ENCODE results near the gene KLF13.
A peak's percentile ranks its signal among the peaks of the same experiment; 100 is the strongest.

Gene KLF13

GRCh38 chr15:31384568-31384967 is 57.9 kb downstream of the KLF13 start:
- no peak for DNase-seq

- DNase-seq = no peak
These were observed 59.1 kb downstream of the KLF13 start for GRCh38 chr15:31385736-31386135.

DNA sequence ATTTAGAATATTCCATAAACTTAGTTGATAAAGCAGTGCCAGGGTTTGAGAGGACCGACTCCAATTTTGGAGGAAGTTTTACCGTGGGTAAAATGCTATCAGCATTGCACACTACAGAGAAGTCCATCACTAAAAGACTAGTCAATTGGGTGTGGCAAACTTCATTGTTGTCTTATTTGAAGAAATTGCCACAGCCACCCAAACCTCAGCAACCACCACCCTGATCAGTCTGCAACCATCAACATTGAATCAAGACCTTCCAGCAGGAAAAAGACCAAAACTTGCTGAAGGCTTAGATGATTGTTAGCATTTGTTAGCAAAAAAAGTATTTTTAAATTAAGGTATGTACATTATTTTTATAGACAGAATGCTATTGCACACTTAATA is 60.5 kb downstream of the KLF13 start:
- no peak for DNase-seq

GRCh38 chr15:31387479-31388118 is 61.0 kb downstream of the KLF13 start:
- peak; percentile 55 for DNase-seq

DNA sequence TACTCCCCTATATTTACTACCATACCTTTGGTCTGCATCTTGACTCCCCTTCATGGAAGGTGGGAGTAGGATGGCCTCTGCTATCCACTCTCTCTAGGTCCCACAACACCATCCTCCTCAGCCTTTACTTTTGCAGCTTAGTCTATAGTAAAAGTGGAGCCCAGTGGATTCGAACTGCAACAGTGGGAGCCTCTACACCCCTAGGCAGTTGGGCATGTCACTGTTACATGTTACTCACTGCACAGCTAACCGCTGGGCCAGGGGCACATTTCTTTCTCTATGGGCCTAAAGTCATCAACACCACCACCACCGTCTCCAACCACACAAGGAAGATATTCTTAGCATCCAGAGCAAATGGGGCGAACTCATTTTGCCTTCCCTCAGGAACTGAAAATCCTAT is 62.9 kb downstream of the KLF13 start:
- DNase-seq = no peak

- DNase-seq = no peak
These were observed 63.4 kb downstream of the KLF13 start for GRCh38 chr15:31390029-31390428.

GRCh38 chr15:31390777-31391486 is 64.3 kb downstream of the KLF13 start:
- no peak for DNase-seq

GRCh38 chr15:31391687-31392671 is 65.3 kb downstream of the KLF13 start:
- DNase-seq = peak; percentile 75

DNA sequence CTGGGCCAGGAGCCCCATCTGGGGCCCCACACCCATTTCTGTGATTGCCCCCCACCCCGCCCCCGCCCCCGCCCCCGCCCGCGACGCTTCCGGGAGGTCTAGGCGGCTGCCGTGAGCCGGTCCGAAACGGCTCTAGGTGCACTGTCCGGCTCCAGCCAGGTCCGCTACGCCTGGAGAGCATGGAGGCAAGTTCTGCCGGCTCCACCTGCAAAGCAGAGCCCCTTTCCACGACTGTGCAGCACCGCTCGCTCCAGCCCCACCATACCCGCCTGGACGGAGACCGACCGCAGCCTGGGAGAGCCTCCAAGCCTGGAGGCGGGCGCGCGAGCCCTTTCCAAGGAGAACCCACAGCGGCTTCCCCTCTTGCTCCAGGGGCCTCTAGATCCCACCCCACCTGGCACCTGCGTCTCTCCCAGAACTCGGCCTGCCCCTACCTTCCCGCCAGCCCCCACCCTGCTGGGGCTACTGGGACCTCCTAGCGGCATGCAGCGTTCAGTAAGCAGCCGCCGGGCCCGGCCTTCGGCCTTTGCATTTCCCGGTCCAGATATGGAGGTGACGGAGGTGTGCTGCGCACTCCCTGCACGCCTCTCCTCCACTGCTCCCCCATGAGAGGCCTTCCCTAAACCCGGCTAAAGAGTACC is 66.2 kb downstream of the KLF13 start:
- no peak for DNase-seq

DNA sequence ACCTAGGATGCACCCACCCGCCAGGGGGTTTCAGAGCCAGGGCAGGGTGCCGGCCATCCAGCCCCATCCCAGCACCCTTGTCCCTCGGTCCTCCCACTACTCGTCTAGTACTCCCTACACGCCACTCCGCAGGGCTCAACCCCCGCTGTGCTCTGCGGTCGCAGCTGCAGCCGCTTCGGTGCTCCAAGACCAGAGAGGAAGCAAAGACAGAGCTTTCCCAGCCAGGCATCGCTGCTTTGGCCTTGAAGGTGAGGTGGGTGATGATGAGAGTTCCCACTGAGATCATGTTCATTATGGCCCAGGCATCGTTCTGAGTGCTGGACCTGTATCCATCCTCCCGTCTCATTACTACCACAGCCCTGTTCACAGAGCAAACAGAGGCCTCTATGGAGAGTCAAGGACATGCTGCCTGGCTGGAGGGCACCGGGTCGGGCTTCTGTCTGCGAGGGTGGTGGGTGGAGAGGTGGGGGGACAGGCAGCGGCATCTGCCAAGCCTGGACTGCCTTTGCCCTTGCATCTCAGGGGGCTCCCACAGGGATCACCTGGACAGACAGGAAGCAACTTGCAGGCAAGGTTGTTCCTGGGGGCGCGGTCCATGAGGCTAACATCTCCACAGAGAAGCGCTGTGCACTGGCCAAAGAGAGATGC is 66.9 kb downstream of the KLF13 start:
- no peak for DNase-seq

DNA sequence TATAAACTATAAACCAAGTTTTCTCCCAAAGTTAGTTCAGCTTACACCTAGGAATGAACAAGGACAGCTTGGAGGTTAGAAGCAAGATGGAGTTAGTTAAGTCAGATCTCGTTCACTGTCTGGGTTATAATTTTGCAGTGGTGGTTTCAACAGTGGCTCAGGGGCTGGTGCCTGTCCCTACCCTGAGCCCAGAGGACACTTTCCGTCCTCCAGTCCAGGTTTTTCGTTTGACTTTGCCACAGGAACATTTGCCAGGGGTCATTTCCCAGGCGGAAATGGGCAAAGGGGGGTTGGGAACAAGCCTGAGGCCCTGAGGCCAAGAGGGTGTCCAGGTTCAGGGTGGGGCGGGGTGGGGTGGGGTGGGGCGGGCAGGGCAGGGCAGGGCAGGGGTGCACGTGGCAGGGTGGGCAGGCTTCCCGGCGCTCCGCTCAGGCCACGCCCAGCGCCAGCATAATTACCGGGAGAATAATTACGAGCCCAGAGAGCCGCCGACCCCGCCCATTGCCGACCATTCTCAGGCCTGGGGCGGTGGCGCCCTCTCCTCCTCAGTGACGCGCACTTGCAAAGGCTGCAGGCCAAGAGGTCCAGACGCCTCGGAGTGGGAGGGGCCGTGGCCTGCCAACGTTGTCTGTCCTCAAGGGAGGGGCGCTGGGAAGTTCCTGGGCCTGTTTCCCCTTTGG is 70.4 kb downstream of the KLF13 start:
- peak; percentile 44 for DNase-seq

DNA sequence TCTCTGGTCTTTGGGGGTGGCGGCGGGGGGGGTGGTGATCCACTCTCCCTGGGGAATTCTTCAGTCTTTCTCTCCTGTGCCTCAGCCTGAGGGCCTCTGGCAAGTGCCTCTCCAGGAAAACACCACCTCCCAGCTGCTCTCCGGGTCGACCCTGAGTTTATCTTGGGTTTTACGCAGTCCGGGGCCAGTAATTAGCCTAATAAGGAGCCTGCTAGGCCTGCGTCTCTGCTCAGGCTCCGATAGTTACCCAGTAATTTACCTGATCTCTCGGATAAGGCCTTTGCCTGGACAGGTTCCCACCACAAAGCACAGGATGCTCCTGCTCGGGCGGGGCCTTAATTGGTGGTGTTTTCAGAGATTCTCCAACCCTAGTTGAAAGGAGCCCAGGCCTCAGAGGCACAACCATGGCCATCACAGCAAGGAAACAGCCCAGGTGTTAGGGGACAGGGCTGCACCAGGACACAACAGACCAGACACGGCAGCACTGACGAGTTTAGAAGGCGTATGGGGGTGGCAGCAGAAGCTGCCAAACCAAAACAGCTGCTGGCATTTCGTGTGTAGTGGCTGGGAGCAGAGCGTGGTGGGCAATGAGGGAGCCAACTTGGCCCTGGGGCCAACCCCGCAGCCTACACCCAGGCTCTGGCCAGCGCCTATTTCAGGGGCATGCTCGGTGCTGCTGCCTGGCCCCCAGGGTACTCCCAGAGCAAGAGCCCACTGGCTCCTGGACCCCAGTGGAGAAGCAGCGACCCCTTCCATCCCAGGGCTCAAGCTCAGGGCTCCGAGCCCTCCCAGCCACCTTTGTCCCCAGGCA is 71.4 kb downstream of the KLF13 start:
- no peak for DNase-seq

DNA sequence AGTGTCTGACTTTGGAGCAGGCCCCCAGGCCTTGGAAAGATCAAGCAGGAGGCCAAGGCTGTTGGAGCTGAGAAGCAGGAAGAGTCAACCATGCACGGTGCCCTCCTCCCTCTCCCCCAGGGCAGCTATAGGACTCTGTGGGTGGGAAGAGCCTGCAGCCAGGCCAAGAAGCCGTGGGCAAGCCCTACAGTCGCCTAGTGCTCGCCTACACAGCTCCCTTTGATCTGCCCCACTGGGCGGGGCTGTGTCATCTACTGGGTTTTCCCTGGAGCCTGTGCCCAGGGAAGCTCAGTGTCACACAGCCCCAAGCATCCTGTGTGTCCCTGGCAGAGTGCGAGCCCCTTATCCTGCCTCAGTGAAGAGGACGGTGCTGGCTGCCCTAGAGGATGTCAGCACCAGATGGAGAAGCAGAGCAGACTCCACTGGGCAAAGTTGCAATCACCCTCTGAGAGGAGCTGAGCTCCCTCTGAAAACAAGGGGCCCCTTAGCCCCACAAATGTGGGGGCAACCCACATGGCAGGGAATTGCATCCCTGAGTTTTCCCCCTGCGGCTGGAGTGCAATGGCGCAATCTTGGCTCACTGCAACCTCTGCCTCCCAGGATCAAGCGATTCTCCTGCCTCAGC is 72.2 kb downstream of the KLF13 start:
- no peak for DNase-seq

- no peak for DNase-seq
These were observed 73.0 kb downstream of the KLF13 start for GRCh38 chr15:31399544-31400171.

- no peak for DNase-seq
These were observed 73.7 kb downstream of the KLF13 start for GRCh38 chr15:31400222-31400927.

DNA sequence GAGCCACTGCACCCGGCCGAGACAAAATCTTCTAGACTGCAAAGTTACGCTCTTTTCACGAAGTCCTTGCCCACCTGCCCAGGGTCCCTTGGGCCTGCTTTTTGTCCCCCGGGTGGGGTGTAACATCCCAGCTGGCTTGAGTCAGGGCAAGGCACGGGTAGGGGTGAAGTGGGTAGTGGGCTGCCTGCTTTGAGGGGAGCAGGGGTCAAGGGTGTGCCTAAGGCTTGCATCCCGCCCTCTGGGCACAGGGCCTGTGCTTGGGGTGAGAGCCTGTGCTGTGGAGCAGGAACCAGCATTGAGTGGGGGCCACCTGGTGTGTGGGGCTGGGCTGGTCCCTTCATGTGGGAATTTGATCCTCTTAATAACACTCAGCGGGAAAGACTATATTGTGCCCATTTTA is 74.6 kb downstream of the KLF13 start:
- no peak for DNase-seq

DNA sequence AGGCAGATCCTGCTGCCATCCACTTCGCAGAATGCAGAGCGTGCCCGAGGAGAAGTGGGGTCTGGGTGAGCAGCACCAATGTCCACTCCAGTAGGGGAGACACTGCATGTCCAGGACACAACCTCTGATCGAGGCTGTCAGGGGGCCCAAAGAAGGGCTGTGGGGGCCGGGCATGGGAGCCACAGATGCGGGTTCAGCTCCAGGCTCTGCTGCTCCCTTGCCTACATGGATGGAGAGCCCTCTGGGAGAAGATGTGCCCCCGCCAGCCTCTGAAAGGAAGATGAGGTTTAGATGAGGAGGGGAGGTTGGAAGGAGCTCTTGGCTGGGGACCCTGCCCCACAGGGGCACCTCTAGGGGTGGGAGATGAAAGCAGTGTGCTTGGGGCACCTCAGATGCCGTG is 75.4 kb downstream of the KLF13 start:
- DNase-seq = no peak

DNA sequence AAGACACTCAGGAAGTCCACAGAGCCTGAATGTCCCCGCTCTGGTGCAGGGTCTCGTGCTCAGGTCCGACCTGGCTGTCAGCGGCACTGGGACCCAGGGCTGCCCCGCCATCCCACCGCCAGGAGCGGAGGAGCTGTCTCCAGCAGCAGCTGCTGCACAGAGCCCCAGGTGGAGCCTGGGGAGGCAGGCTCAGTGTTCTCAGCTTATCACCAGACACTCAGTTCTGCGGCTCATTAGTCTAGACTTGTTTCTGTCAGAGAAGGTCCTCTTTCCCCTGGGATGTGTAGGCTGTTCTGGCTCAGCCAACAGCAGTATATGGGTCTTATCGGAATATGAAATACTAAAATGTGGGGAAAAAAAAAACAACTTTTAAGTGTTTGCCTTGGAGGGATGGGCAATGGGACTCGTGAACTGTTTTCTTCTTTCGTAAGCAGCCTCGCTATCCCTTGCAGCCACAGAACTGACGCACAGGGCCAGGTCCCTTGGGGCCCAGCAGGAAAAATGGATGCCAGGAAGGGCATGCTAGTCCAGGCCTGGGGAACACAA is 75.9 kb downstream of the KLF13 start:
- peak; percentile 58 for DNase-seq

GRCh38 chr15:31403096-31403495 is 76.5 kb downstream of the KLF13 start:
- peak; percentile 33 for DNase-seq

Data from fibroblast of skin of abdomen (primary cell).